ENCODE measurements around the gene UBE2U.

UBE2U gene

DNA sequence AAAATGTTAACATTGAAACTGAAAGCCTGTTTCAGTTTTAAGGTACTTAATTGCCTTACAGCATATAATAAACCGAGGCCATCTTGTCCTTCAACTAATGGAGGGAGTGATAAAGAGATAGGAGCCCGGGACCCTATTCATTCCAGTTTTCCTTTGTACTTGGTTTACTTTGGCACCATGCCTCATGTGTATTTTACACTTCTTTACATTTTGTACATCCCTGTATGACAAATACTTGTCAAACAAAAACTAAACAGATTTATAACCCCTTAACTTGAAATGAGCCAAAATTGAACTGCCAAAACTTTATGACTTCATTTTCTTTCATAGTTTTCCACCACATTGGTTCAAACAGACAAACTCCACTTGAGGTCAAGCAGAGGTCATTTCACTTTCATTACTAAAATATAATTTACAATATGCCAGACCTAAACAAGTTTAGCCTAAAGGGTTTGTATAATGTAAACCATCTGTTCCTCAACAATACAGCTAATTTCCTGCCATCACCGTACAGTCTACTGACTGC lies 30.9 kb upstream of the UBE2U start (continued):
- TF ChIP-seq ZNF561 (tag by site-specific recombination; IDR thresholded peaks at IDR 0.05; ENCODE audit: borderline replicate concordance) (peak; percentile 30; the same call in 1 of the 2 replicates), HOXA7 (CRISPR knock-in tag; IDR thresholded peaks at IDR 0.05; ENCODE audit: borderline replicate concordance) (no peak), ZNF433 (tag by site-specific recombination; IDR thresholded peaks at IDR 0.05; ENCODE audit: low read depth) (no peak), ZNF629 (tag by site-specific recombination; IDR thresholded peaks at IDR 0.05) (peak; percentile 80), TRIM28 (IDR thresholded peaks at IDR 0.05; ENCODE audit: borderline replicate concordance, low read length) (no peak), ZNF2 (tag by site-specific recombination; IDR thresholded peaks at IDR 0.05) (peak; percentile 34; the same call in 1 of the 2 replicates), ZNF596 (tag by site-specific recombination; IDR thresholded peaks at IDR 0.05) (peak; percentile 33; the same call in 1 of the 2 replicates), ZNF610 (tag by site-specific recombination; IDR thresholded peaks at IDR 0.05; ENCODE audit: borderline replicate concordance) (peak; percentile 82), ZNF214 (tag by site-specific recombination; IDR thresholded peaks at IDR 0.05; ENCODE audit: borderline replicate concordance) (no peak), ZNF391 (tag by site-specific recombination; IDR thresholded peaks at IDR 0.05; ENCODE audit: borderline replicate concordance, low read depth) (no peak)
- TF ChIP-seq, protein P1, sequence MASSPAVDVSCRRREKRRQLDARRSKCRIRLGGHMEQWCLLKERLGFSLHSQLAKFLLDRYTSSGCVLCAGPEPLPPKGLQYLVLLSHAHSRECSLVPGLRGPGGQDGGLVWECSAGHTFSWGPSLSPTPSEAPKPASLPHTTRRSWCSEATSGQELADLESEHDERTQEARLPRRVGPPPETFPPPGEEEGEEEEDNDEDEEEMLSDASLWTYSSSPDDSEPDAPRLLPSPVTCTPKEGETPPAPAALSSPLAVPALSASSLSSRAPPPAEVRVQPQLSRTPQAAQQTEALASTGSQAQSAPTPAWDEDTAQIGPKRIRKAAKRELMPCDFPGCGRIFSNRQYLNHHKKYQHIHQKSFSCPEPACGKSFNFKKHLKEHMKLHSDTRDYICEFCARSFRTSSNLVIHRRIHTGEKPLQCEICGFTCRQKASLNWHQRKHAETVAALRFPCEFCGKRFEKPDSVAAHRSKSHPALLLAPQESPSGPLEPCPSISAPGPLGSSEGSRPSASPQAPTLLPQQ (tag by site-specific recombination; IDR thresholded peaks at IDR 0.05): 0 out of 2 replicates have a peak, but pooled peaks have one; percentile 22

DNA sequence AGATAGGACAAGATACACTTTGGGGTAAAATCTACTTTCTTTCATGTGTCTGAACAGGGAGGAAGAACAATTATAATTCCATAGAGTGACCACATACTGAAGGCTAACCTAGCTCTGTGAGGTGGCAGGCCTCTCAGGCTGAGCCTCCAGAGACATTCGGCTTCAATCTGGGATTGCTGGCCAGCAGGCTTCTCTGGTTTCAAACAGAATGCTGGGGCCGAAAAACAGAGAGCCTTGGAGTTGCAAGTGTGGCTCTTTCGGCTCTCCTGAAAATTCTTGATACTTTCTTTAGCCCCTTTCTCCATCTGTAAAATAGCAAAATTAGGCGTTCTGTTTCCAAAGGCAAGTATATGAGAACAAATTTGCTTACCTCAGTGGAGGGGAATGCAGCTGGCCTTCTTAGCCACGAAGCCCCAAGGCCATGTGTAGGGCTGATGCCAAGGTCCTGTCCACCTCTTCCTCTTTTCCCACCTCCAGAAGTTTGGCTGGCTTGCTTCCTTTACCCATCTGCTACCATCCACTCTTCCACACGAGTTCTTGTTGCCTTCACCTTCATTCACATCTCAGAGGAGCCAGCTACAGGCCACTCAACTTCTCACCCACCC lies 30.0 kb upstream of the UBE2U start:
- Histone ChIP-seq H3K4me1 (ENCODE audit: control insufficient read depth, insufficient read depth, low read length) (peaks cover 12% of the 10 kb centered on the region), H3K27ac (ENCODE audit: extremely low read depth, low read depth, low read length) (peak overlapping the region; percentile 82), H3K4me3 (ENCODE audit: low read depth, low read length) (no peak overlapping the region), H3K9me3 (ENCODE audit: control insufficient read depth, insufficient read depth, low read depth, low read length) (no peaks in the 10 kb centered on the region), H3K36me3 (ENCODE audit: control insufficient read depth in 2 of 2, insufficient read depth in 1 of 2, low read length in 2 of 2) (peaks cover 0 to 11% of the 10 kb centered on the region in 2 experiments; a peak in 1 of 3 replicates)
- ChIA-PET CTCF (interaction anchor here (0.6 to 1.4 kb wide), 4 partner anchors 8 to 489 kb away, joined by 3 to 4 read pairs (median 4); no protein-coding TSS in a partner anchor), POLR2A (no interaction called here)
- no peak for TF ChIP-seq ZNF133 (tag by site-specific recombination; IDR thresholded peaks at IDR 0.05)
- TF ChIP-seq ZBTB48 (tag by site-specific recombination; IDR thresholded peaks at IDR 0.05): no peak
- TF ChIP-seq ZNF610 (tag by site-specific recombination; IDR thresholded peaks at IDR 0.05; ENCODE audit: borderline replicate concordance): no peak

DNA sequence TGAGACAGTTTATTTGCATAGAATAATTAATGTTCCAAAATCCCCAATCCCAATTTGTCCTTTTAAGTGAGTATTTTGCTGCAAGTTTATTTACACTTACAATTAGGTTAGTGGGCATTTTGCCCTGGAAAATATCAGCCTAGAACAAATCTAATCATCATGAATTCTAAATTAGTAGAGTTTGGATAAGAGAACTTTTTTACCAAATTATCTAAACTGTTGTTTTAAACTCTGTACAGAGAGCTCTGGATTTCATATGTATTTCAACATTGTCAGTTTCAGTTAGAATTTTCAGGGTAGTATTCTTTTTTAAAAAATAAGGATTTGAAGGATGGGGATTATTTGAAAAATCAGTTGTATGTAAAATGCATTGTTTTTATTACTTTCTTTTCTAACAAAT lies 27.8 kb upstream of the UBE2U start:
- Histone ChIP-seq H3K36me3 (ENCODE audit: control insufficient read depth in 2 of 2, insufficient read depth in 1 of 2, low read length in 2 of 2) (peaks cover 0 to 14% of the 10 kb centered on the region in 2 experiments; a peak in 1 of 3 replicates), H3K4me3 (ENCODE audit: low read depth, low read length) (no peak overlapping the region), H3K4me1 (ENCODE audit: control insufficient read depth, insufficient read depth, low read length) (peaks cover 12% of the 10 kb centered on the region), H3K9me3 (ENCODE audit: control insufficient read depth, insufficient read depth, low read depth, low read length) (no peaks in the 10 kb centered on the region), H3K27ac (ENCODE audit: extremely low read depth, low read depth, low read length) (no peak overlapping the region)
- ChIA-PET POLR2A (interaction anchor here (0.5 kb wide), 1 partner anchor 62 kb away, joined by 4 read pairs; no protein-coding TSS in a partner anchor), CTCF (interaction anchor here (0.6 kb wide), 1 partner anchor 192 kb away, joined by 3 read pairs; no protein-coding TSS in a partner anchor)
- TF ChIP-seq ZNF433 (tag by site-specific recombination; IDR thresholded peaks at IDR 0.05; ENCODE audit: low read depth) (no peak), GLIS2 (tag by site-specific recombination; IDR thresholded peaks at IDR 0.05) (no peak), ZNF623 (tag by site-specific recombination; IDR thresholded peaks at IDR 0.05) (no peak), ZNF558 (tag by site-specific recombination; IDR thresholded peaks at IDR 0.05) (no peak), ZNF521 (tag by site-specific recombination; IDR thresholded peaks at IDR 0.05) (no peak), ZNF184 (tag by site-specific recombination; IDR thresholded peaks at IDR 0.05) (no peak)
- TF ChIP-seq, protein P2, sequence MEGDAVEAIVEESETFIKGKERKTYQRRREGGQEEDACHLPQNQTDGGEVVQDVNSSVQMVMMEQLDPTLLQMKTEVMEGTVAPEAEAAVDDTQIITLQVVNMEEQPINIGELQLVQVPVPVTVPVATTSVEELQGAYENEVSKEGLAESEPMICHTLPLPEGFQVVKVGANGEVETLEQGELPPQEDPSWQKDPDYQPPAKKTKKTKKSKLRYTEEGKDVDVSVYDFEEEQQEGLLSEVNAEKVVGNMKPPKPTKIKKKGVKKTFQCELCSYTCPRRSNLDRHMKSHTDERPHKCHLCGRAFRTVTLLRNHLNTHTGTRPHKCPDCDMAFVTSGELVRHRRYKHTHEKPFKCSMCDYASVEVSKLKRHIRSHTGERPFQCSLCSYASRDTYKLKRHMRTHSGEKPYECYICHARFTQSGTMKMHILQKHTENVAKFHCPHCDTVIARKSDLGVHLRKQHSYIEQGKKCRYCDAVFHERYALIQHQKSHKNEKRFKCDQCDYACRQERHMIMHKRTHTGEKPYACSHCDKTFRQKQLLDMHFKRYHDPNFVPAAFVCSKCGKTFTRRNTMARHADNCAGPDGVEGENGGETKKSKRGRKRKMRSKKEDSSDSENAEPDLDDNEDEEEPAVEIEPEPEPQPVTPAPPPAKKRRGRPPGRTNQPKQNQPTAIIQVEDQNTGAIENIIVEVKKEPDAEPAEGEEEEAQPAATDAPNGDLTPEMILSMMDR (tag by site-specific recombination; IDR thresholded peaks at IDR 0.05): no peak
- TF ChIP-seq, protein P3, sequence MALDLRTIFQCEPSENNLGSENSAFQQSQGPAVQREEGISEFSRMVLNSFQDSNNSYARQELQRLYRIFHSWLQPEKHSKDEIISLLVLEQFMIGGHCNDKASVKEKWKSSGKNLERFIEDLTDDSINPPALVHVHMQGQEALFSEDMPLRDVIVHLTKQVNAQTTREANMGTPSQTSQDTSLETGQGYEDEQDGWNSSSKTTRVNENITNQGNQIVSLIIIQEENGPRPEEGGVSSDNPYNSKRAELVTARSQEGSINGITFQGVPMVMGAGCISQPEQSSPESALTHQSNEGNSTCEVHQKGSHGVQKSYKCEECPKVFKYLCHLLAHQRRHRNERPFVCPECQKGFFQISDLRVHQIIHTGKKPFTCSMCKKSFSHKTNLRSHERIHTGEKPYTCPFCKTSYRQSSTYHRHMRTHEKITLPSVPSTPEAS (tag by site-specific recombination; IDR thresholded peaks at IDR 0.05): no peak
